GM21576 (cell line): ENCODE measurements around the gene MRPL53.
"Not testable (repeated sequence)": the region's sequence is repeated elsewhere in the genome, so short reads cannot be mapped to it uniquely, and the experiment has no call there.

ENCODE experiments used
- ATAC-seq: cut with Tn5 transposase; IDR thresholded peaks from one replicate; pipeline ENCODE4 v1.9.1; 2021; ENCODE audit warnings: mild to moderate bottlenecking, moderate library complexity; ENCODE audit not compliant: unreplicated experiment

The MRPL53 gene

GRCh38 chr2:74502720-74503505, 30.4 kb upstream of the MRPL53 start:
- ATAC-seq = no peak

- ATAC-seq = no peak
Observed at GRCh38 chr2:74502147-74502719, 29.8 kb upstream of the MRPL53 start.

GRCh38 chr2:74501335-74502071, 29.0 kb upstream of the MRPL53 start:
- no peak for ATAC-seq

- no peak for ATAC-seq
Observed at GRCh38 chr2:74500578-74500946, 28.1 kb upstream of the MRPL53 start.

GRCh38 chr2:74499940-74500577, 27.6 kb upstream of the MRPL53 start:
- ATAC-seq = no peak

- no peak for ATAC-seq
Observed at GRCh38 chr2:74499267-74499939, 26.9 kb upstream of the MRPL53 start, which contains the start of gene LBX2. Gene LBX2, minus strand, starts transcription at chr2:74499603. Its CDS starts 66 bp downstream, at chr2:74499537.

GRCh38 chr2:74498500-74499266, 26.2 kb upstream of the MRPL53 start:
- no peak for ATAC-seq

- no peak for ATAC-seq
Observed at GRCh38 chr2:74497777-74498499, 25.5 kb upstream of the MRPL53 start.

- ATAC-seq = no peak
Observed at GRCh38 chr2:74496997-74497776, 24.7 kb upstream of the MRPL53 start.

- no peak for ATAC-seq
Observed at GRCh38 chr2:74495440-74495839, 23.0 kb upstream of the MRPL53 start.

GRCh38 chr2:74493546-74493945, 21.1 kb upstream of the MRPL53 start:
- ATAC-seq = no peak

- no peak for ATAC-seq
Observed at GRCh38 chr2:74491648-74492544, 19.4 kb upstream of the MRPL53 start.

GRCh38 chr2:74489906-74490305, 17.4 kb upstream of the MRPL53 start:
- no peak for ATAC-seq

GRCh38 chr2:74488643-74489481, 16.4 kb upstream of the MRPL53 start:
- no peak for ATAC-seq

- ATAC-seq = no peak
Observed at GRCh38 chr2:74486141-74486540, 13.7 kb upstream of the MRPL53 start.

GRCh38 chr2:74483675-74484164, 11.2 kb upstream of the MRPL53 start:
- not testable (repeated sequence) for ATAC-seq
